GM19438 (cell line): ENCODE measurements around the gene DDX11.
"Not testable (repeated sequence)": the region's sequence is repeated elsewhere in the genome, so short reads cannot be mapped to it uniquely, and the experiment has no call there.

Source experiments
- ATAC-seq: cut with Tn5 transposase; IDR thresholded peaks from one replicate; pipeline ENCODE4 v1.9.1; 2021; ENCODE audit warnings: low read depth; ENCODE audit not compliant: unreplicated experiment

The DDX11 gene

DNA sequence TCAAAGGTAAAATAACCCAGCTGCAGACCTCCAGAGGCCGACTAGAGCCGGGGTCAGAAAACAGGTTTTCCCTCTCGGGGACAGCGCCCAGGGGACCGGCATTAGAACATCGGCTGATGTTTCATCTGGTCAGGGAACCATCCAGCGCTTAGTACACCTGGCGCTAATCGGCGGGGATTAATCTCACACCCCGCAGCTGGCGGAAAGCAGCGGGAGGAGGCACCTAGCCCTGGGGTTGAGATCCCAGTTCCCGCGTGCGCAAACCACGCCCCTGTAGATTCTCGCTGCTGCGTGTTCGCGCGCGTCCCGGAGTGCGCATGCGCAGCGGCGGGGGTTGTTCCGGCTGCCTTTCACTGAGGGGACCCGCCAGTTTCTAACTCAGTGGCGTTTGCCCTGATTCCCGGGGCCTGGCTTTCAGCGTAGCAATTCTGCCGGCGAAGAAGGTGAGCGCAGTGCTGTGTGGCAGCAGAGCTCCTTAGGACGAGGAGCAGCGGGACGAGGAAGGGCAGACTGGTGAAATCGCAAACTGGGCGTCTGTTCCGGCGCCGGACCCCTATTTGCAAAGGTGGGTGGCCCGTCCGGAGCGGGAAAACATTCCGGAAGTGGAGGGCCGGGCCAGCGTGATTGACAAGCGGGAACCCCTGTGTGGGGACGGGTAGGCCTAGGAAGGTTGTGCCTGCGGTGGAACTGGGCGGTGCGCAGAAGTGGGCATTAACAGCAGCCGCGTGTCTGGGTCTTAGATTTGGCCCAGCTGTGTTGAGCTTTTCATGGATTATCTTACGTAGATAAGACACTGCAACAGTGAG, at the start of gene DDX11:
DDX11 (plus strand) TSS at position 334 of the 806 bp plus-strand sequence. CDS start 4,534 bp downstream, outside the sequence.
- ATAC-seq, result peak; percentile 92

DNA sequence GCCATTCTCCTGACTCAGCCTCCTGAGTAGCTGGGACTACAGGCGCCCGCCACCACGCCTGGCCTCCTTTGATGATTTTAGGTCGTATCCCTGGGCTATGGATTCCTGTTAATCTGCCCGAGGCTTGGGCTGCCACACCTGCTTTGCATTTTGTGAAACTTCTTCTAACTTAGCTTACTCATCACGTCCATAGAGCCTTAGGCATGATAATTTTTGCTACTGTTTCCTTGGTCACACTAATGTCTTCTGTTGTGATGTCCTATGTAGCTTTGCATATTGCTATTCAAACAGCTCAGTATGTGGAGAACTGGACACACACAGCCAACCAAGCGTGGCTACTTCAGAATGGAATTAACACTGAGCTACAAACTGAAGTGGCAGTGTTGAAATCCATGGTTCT, 47.5 kb upstream of the DDX11 start:
- no peak for ATAC-seq

DNA sequence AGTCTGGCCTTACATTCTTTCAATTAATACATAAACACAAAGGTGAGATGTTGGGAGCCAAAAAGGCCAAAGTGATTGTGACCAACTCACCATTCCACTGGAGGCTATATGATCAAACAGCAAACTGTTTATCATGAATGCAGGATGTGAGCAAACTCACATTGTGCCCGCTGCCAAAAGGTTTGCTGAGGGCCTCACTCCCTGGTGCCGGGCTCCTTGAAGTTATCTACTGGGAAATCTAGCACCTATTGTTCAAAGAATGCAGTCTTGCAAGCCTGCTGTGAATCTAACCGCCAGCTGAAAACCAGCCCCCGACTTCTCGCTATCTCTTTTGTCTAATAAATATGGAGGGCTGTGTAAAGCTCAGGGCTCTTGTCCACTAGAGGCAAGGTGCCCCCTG, 46.7 kb upstream of the DDX11 start:
- ATAC-seq, result not testable (repeated sequence)

DNA sequence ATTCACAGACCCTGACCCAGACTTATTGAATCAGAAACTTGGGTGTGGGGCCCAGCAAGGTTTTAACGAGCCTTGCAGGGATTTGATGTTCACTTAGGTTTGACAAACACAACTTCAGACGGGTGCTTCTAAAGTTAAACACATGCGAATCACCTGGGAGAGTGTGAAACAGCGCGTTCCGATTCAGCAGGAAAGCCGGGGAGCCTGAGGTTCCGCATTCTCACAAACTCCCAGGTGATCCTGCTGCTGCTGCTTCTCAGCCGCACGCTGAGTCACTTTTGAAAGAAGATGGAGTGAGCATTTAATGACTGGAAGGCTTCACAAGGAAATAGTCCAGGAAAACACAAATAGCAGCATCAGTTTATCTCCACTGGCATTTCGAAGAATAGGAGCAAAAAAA, 44.2 kb upstream of the DDX11 start:
- no peak for ATAC-seq

DNA sequence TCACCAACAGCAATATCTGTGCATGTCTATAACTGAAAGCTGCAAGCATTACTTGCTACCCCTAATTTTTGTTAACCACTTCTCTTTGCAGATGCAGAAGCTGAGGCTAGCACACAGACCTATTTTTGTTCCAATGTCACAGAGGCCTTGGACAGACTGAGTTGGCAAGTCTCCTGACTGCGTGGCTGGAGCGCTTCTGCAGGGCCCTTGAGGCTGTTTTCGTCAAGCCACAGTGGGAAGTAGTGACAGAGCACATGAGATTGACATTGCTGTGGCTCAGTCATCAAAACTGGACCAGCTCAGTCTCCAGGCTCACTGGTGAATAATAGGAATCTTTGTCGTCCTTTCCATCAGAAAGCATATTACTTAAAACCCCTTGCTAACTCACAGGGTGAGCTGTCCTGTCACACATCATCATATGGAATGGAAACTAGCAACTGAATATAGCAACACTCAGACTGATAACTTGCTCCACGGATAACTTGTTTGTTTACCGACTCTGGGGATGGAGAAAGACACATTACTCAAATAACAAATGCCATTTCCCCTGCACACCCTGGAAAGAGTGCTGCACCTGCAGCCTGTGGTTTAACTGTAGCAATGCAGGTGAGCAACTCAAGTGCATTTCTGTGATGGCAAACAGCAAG, 43.6 kb upstream of the DDX11 start:
- no peak for ATAC-seq

DNA sequence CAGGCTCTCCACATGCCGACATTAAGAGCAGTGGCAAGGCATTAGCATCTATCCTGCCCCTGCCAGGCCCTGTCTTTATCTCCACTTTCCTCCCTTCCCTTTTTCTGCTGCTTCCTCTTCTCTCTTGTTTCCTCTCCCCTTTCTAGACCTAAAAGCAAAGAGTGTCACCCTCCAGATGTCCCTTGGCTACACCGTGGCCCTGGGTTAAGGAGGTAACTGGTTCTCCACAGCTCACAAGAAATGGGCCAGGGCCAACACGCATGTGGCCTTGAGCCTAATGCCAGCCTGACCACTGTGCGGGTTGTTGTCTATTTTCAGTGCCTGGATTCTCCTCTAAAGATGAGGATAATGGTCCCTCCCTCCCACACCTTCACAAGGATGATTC, 41.7 kb upstream of the DDX11 start:
- ATAC-seq, result no peak

DNA sequence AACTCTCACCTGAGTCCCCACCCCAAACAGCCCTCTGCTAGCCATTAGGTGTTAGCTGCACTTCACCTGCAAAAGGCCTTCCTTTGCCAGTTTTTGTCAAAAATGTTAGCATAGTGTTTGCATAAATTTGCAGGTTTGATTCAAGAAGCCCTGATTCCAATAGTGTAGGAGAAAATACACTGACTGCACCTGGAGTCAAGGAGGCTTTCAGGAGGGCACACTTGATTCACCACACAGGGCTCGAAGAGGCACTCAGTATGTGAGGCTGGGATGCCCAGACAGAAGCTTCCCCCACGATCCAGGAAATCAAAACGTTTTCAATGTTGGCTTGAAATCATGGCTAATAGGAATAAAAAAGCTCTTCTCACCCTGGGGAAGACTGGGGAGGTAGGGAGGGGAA, 40.5 kb upstream of the DDX11 start:
- no peak for ATAC-seq

DNA sequence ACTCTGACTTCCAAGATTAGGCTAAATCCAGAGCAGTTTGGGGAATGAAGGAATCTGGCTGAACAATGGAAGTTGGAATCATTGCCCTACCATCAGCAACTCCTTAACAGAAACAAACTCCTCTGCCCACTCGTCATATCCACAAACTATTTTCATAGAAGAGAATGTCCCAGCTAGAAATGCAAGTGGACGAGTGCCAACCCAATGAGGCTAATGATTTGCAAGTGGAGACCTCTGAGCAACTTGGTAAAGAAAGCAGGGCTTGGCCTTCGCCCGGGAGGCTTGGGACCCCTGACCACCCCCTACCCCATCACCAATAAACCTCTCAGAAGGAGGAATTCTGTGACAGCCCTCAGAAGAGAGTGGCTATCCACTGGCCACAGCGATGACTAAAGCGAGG, 40.0 kb upstream of the DDX11 start:
- ATAC-seq, result no peak

DNA sequence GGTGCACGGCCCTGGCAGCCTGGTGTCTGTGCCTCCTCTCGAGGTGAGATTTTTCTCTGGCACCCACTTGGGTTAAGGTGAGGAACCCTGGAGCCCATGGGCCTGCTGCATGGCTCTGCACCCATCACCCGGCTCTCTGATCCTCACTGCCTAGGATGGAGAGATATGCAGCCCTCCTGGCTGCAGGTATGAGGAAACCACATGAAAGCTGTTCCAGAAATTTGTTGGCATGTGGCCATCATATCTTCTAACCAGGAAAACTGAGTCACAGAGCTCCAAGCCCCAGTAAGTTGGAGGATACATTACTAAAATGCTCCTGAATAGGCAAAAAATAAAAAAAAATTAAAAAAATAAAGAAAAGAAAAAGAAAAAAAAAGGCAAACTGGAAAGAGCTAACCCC, 39.3 kb upstream of the DDX11 start:
- ATAC-seq, result no peak

DNA sequence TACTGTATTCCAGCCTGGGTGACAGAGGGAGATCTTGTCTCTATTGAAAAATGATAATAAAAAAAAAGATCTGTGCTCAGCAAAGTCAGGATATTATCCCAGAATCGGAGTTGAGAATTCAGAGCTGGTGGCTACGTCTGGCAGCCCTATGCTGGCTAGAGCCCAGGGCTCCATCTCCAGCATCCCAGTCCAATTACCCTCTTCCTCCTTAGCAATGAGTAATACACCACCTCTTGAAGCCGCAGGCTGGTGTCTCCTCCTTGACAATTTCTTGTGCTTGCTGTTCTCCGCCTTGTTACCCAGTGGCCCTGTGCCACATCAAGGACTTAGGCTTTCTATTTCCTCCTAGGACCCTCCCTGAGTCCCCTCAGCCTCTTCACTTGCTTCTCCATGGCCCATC, 38.4 kb upstream of the DDX11 start:
- no peak for ATAC-seq

DNA sequence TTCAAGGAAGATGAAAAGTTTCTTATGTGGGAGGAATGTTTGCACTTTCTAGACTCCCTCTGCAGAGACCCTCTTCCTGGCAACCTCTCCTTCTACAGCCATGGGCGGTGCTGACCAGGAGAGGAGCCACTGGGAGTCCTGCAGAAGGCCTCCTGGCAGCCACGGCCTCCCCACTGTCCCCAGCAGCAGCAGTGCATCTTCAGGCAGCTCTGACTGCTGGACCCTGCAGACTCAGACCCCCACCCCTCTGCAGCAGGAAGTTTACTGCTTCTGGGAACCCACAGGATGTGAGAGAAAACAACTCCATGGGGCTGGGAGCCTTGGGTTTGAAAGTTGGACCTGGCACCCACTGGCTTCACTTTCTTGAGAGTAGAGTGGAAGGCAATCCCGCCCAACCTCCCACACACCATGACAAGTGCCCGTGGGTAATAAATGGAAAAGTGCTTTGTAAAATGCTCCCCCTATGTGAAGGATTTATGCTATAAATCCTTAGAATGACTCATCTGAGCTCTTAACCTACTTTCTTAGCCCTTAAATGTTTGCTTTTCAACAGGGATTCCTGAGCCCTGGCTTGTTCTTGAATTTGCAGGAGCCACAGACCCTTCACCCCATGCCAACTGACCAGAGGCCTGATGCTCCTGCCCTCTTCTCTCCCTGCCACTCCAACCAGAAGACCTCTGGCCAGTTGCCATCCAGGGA, 37.5 kb upstream of the DDX11 start:
- ATAC-seq, result no peak

DNA sequence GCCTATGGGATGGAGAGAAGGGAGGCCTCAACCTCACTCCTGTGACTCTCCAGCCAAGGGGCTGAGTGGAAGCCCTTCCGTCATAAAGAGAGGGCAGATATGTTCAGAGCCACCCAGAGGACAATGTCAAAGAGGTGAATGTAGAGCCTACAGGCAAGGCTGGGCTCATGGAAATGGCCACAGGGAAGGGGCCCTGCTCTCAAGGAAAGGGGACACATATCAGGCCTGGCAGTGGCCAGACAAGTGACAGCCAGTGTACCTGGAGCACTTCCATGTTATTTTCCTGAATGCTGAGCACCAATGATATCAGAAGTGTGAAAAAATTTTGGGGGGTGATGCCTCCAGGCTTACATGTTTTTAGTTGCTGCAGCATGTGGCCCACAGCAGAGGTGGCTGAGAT, 36.6 kb upstream of the DDX11 start:
- no peak for ATAC-seq

DNA sequence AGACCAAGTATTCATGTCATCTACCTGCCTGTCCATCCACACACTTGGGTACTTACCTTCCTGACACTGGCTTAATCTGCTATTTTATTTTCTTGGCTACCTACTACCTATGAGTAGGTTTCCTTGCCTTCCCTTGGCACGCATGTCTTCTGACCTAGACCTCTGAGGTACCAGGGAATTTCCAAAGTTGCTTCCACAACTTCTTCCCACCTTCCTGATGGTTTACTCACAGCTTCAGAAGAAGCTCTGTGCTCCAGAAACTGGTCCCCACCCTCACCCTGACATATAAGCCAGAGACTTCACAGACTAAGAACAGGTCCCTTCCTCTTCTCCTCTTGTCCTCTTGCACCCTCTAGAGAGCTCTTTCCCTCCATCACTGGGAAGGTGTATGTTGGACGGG, 35.7 kb upstream of the DDX11 start:
- no peak for ATAC-seq

DNA sequence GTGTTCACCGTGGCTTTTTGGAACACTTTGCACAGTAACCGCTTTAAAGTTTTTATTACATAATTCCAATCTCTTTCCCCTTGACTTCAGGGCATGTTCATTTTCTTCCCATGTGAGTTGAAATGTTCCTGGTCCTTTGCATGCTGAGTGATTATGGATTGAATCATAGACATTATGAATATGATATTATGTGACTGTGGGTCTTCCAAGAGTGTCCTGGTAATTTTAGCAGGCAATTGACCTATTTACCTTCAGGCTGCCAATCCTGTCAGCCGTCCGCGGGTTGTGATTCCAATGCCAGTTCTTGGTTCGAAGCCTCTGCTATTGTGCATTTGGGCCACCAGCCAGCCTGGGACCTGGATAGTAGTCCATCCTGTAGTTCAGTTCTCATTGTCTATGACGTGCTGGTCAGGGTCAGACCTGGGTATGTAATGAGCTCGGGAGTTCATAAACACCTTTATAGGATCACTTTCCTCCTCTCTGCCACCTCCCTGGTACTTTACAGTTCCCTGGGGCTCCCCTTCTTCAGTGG, 32.6 kb upstream of the DDX11 start:
- ATAC-seq, result no peak

DNA sequence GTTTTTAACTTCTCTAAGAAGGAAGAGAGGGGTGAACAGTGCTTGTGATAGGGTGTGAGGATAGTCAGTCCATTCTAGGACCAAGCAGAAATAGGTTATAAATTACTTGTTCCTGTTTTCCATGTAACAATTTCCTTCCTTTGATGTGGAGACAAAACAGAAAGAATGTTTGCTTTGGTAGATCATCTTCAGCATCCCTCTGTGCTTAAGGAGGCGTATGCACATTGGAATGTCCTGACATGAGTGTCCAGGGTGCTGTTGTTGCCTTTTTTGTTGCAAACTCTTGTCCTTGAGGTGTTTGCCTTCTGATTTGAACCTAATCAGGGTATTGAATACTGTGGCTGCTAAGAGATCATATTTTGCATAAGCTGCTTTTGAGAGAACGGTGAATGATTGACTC, 23.5 kb upstream of the DDX11 start:
- ATAC-seq, result not testable (repeated sequence)

DNA sequence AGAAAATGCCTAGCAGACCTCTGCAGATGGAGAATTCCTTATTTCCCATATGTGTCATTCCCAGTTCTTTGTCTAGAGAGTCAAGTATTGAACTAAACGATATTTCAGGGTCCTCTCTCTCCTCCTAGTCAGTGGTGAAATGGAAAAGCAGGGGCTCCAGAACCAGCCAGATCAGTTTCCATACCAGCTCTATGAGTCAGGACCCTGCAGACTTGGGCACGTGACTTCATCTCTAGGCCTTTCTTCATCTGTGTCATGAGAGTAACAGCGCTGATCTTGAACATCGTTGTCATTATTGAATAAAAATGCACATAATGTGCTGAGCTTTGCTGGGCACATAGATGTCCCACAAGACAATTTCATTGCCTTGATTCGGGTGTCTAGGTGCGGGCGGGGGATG, 23.1 kb upstream of the DDX11 start:
- not testable (repeated sequence) for ATAC-seq

DNA sequence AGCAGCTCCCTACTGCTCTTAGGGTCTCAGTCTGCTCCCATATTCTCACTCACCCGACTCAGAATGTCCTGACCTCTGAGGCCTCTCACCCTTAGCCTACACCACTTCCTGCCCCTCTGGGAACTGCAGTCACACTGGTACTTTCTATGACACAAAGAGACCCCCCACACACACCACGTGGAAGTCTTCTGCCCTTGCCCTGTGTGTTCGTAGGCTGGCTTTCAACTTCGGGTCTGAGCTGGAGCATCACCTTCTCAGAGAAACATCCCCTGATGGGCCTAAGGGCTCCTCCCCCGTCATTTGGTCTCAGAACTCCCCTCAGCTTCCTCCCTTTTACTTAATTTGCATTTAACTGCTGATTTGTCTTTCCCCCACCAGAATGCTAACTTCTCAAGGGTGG, 22.0 kb upstream of the DDX11 start:
- ATAC-seq, result not testable (repeated sequence)

DNA sequence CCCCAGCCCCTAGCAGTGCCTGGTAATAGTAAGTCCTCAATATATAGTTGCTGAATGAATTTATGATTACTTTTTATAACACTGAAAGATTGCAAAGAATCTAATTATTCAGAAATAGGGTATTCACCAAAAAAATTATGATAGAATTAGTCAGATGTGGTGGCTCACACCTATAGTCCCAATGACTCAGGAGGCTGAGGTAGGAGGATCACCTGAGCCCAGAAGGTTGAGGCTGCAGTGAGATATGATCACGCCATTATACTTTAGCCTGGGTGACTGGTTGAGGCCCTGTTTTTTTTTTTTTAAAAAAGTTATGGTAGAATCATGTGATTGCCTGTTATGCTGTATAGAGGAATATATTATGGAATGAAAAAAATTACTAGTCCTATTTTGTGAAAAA, 21.5 kb upstream of the DDX11 start:
- not testable (repeated sequence) for ATAC-seq

DNA sequence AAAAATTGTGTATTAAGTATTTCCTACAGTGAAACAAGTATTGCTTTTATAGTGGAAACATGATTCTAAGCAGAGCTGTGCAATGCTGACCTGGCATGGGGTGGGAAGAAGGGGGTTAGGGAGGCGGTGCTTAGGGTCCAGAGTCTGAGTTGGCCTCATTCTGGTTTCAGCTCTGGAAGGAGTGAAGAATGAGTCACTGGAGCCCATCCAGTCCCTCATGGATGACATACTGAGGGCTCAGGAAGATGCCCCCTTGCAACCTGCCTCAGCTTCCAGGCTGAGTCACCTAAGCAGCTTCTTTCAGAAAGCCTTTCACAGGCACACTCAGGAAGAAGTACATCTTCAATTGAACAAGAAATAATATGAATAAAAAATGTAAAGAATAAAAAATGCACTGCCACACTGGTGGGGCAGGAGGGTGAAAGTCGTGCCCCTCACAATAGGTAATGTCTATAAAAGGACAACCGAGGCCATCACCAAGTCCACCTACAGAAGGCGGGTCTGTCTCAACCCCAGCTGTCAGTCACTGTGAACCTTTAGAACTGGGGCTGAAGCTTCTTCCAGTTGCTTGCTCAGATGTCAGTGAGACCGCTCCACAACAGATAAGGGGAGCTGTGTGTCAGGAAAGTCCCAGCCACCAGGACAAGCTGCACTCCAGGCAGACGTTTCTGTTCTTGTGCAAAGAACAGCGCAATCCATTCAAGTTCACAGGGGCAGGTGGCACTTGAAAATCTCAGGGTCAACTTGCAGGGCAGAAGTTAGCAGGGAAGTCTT, 20.8 kb upstream of the DDX11 start:
- not testable (repeated sequence) for ATAC-seq

DNA sequence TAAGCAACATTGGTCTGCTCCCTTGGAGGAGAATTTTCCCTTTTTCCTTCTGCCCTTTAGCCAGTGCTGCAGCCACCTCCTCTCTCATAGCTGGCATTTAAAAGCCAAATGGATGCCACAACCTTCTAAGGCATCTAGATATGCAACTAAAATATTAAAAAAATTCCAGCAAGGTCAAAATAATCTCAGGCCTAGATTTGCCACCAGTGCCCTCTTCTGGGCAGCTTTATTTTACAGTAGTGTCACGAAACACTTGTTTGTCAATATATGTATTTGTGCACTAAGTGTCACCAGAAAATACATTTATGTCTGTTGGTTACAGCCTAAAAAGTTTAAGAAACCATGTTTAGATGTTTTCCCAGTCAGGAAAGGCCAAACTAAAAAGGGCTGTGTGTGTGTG, 19.7 kb upstream of the DDX11 start:
- not testable (repeated sequence) for ATAC-seq

DNA sequence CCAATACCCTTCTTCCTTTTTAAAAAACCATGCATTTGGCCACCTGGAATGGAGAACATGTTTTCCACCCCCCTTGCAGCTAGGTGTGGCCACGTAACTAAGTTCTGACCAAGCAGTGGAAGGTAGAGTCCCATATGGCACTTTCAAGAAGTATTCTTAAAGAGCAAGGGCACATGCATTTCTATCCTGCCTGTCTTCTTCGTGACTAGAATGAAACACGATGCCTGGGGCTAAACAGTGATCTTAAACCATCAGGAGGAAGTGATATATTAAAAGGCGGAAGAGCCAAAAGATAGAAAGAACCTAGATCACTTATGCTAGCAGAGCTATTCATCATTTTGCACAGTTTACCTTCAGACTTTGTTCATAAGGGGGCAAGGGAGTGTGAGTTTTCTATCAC, 16.0 kb upstream of the DDX11 start:
- ATAC-seq, result no peak
